Stimulated activated naive CD4-positive, alpha-beta T cell treated with Interleukin-2 at 50 U/mL for 16 hours (primary cell): Measurements from ENCODE around the gene APOBEC3G.
A peak's percentile ranks its signal among the peaks of the same experiment; 100 is the strongest.

ENCODE experiments used
- DNase-seq: peaks from one replicate; lab custom pipeline; 2025; lab: John Stamatoyannopoulos, UW

The APOBEC3G gene

GRCh38 chr22:39091126-39092081 is 14.3 kb downstream of the APOBEC3G start:
- peak; percentile 39 for DNase-seq

GRCh38 chr22:39092111-39092862 is 15.2 kb downstream of the APOBEC3G start:
- DNase-seq = peak; percentile 29

- no peak for DNase-seq
Observed at GRCh38 chr22:39094717-39095389, 17.8 kb downstream of the APOBEC3G start.

GRCh38 chr22:39095971-39096370 is 18.9 kb downstream of the APOBEC3G start:
- no peak for DNase-seq

DNA sequence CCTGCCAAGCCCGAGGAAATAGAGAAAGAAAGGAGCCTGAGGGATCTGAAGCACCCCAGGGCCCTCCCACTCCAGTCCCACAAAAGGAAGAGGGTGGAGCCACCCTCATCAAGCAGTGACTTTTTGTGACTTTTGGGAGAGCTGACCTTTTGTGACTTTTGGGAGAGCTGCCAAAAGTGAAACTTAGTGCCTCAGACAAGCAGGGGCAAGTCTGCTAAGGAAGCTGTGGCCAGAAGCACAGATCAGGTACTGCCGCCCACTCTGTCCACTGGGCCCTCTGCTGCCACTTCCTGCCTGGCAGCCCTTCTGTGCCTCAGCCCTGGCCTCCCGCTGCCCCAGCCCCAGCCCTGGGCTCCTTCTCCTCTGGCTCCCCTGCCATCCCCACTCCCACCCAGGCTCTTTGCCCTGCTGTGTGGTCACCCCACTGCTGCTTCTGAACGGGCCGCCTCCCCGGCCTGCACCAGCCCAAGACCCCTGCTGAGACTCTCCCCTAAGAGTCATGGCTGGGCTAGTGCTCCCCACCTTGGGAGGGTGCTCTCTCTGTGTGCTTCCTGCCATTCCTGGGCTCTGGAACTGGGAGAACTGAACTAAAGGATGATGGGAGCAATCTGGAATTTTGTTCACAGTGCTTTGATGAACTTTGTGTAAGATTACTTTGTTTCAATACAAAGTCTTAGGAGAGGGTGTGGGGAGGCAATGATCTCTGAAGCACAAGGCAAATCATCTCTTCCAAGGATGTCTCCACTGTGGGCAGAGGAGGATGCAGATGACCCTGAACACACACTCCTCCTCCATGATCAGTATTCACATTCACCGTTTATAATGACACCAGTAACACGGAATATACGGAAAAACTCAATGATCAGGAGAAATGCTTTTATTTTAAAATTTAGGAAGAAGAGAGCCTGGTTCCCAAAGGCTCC is 20.3 kb downstream of the APOBEC3G start, which contains the start of gene APOBEC3H:
APOBEC3H (plus strand) TSS at position 147 of the 923 bp plus-strand sequence. CDS start 3,035 bp downstream, outside the sequence.
- no peak for DNase-seq

DNA sequence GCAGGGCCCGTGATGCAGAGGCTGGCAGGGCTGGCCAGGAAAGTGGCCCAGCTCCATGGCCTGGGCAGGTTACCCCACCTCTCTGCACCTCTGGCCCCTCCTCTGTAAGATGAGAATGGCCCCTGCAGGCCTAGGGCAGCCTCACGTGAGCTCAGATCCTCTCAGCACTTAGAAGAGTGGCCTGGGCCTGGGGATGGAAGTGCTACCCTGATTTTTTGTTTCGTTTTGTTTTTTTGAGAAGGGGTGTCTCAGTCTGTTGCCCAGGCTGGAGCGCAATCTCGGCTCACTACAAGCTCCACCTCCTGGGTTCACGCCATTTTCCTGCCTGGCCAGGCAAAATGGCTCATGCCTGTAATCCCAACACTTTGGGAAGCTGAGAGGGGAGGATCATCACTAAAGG is 21.0 kb downstream of the APOBEC3G start:
- DNase-seq = no peak

DNA sequence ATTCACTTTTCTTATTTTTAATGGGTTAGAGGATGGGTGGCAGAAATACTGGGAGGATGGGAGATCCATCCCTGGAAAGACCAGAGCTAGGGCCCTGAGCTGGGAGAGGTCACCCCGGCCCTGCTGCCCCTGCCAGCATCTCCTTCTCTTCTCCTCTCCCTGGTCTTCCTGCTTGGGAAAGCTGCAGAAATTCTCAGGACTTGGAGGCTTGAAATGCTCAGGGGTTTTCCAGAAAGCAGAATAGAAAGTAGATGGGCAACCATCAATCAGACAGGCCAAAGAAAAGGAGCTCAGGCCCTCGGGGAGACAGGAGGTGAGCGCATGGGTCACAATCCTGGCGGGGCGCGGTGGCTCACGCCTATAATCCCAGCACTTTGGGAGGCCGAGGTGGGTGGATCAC is 21.5 kb downstream of the APOBEC3G start:
- DNase-seq = no peak

- DNase-seq = no peak
Observed at GRCh38 chr22:39101226-39101625, 24.2 kb downstream of the APOBEC3G start.

DNA sequence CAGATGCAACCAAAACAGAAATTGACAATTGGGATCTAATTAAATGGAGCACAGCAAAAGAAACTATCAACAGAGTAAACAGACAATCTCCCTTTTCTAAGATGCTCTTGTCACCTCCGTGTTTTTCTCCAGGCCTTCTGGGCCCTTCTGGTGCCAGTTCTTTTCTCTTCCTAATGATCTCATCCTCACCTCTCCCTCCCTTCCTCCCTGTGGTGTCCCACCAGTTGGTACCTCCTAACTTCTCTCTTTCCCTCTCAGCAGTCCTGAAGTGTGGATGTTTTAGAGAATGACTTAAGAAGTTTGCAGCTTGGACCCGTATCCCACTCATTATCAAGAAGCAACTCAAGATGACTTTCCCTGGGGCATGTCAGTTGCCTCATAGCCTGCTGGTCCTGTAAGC is 26.4 kb downstream of the APOBEC3G start:
- DNase-seq = no peak

GRCh38 chr22:39106326-39106725 is 29.3 kb downstream of the APOBEC3G start:
- no peak for DNase-seq

- DNase-seq = no peak
Observed at GRCh38 chr22:39108487-39108886, 31.4 kb downstream of the APOBEC3G start.

DNA sequence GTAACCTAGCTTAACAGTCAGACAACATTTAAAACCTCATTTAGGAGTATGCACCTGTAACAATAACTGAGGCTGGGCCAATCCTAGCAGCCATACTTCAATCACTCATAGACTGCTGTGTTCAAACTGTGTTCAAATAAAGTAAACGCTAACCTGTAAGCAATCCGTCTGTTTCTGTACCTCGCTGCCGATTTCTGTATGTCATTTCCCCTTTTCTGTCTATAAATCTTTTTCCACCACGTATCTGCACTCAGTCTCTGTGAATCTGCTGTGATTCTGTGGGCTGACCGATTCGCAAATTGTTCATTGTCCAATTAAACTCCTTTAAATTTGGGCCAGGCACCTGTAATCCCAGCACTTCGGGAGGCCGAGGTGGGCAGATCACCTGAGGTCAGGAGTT is 32.3 kb downstream of the APOBEC3G start:
- DNase-seq = no peak

GRCh38 chr22:39110631-39111561 is 33.8 kb downstream of the APOBEC3G start:
- no peak for DNase-seq

GRCh38 chr22:39114112-39114511 is 37.0 kb downstream of the APOBEC3G start:
- no peak for DNase-seq

- DNase-seq = no peak
Observed at GRCh38 chr22:39115570-39115969, 38.5 kb downstream of the APOBEC3G start.

DNA sequence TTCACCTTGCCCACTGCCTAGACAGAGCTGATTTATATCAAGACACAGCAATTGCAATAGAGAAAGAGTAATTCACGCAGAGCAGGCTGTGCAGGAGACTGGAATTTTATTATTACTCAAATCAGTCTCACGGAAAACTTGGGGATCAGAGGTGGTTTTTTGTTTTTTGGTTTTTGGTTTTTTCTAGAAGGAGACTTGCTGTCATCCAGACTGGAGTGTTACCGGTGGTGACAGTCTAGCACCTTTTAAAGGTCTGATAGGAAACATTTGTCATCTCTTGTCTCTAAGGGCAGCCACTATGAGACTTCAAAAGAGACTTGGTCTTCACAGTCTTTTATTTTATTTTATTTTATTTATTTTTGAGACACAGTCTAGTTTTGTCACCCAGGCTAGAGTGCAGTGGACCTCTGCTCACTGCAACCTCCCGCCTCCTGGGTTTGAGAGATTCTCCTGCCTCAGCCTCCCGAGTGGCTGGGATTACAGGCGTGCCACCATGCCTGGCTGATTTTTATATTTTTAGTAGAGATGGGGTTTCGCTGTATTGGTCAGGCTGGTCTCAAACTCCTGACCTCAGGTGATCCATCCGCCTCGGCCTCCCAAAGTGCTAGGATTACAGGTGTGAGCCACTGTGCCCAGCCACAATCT is 39.0 kb downstream of the APOBEC3G start:
- no peak for DNase-seq

GRCh38 chr22:39117585-39118191 is 40.6 kb downstream of the APOBEC3G start:
- DNase-seq = peak; percentile 84

- no peak for DNase-seq
Observed at GRCh38 chr22:39120983-39121382, 43.9 kb downstream of the APOBEC3G start.
